Head of caudate nucleus (tissue), 42 donors: Measurements from ENCODE around the gene UPK3A.

Experiments
- DNase-seq, 42 donors: peaks; one replicate each; pipeline versions ENCODE4 v3.0.0 to v3.0.0-alpha.2; 2020 to 2021; ENCODE audit warnings: mixed read lengths in 7 of 42
- intact Hi-C: fragments of 100-400 bp; cut with DNase I; formaldehyde crosslinking; loops from one replicate; pipeline ENCODE4 v1.15.0; 2022

The UPK3A gene

DNA sequence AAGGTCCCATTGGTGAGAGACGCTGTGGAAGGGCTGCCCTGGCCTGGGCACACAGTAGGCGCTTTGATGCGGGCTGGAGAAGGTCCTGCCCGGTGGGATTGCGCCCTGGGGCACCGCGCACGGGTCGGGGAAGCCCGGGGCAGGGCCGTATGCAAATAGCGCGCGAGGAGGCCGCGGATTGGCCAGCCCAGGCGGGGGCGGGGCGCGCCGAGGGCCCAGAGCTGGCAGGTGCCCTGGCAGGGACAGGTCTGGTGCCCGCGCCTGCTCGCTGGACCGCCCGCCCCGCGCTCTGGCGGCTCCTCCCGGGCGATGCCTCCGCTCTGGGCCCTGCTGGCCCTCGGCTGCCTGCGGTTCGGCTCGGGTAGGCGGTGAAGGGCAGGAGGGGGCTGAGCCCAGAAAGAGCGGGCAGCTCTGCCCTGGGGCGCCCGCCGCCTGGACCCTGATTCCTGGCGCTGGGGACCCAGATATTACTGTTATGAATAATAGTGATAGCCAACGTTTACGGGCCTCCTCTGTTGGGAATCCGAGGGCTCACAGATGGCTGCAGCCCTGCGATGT is at the start of gene UPK3A:
Gene UPK3A, plus strand, starts transcription at position 245 of the 558 bp plus-strand sequence. Its CDS starts 65 bp downstream, at position 310.
- peak in 34 of 42 donors; percentile 27 to 75 (median 50) for DNase-seq
- intact Hi-C loops = no loop called here

DNA sequence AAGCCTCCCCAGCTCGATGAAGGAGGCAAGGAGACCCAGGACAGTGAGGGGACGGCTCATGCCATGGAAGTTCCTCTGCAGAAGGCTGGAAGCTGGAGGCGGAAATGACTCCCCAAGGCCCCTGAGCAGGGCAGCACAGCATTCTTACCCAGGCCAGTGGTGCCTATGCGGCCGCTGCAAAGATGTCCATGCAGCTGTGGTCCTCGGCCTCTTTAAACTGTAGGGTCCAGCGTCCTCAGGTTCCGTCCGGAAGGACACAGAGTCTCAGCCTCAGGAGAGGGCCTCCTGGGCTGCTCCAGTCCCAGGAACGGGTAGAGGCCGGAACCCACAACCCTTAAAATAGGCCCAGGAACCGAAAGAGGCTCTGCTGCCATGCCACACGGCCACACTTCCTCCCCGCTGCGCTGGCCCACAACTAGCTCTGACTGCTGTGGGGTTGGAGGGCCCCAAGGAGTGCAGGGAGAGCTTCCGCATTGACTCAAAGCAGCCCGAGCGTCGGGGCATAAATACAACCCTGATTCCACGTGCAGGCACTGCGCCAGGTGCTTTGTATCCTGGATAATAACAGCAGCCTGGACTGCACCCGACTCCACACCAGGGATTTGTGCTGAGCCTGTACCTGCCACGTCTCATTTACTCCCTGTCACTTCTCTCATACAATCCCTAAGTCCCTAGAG is 49.5 kb upstream of the UPK3A start:
- intact Hi-C loops = no loop called here
- DNase-seq = peak in 16 of 42 donors; percentile 24 to 63 (median 55)

DNA sequence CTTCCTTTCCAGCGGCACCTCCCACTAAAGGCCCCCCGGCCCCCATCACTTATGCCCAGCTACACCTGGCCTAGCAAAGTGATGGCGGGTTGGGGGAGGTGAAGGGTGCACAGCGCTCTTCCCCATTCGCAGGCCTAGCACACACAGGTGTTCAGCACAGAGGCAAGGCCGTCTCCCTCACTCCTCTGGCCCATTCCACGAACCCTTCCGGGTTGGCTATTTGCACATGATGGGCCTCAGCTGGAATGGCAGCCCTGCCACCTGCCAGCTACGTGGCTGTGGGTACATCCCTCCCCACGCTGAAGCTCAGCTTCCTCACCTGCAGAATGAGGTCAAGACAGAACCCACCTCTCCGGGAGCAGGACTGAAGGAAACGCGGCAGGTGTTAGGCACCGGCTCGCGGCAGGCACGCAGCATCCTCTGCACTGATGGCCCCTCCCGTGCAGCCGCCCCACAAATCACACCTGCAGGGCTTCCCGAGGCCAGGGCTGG is 48.9 kb upstream of the UPK3A start:
- peak in 1 of 42 donors; percentile 56 for DNase-seq
- intact Hi-C loops = no loop called here

DNA sequence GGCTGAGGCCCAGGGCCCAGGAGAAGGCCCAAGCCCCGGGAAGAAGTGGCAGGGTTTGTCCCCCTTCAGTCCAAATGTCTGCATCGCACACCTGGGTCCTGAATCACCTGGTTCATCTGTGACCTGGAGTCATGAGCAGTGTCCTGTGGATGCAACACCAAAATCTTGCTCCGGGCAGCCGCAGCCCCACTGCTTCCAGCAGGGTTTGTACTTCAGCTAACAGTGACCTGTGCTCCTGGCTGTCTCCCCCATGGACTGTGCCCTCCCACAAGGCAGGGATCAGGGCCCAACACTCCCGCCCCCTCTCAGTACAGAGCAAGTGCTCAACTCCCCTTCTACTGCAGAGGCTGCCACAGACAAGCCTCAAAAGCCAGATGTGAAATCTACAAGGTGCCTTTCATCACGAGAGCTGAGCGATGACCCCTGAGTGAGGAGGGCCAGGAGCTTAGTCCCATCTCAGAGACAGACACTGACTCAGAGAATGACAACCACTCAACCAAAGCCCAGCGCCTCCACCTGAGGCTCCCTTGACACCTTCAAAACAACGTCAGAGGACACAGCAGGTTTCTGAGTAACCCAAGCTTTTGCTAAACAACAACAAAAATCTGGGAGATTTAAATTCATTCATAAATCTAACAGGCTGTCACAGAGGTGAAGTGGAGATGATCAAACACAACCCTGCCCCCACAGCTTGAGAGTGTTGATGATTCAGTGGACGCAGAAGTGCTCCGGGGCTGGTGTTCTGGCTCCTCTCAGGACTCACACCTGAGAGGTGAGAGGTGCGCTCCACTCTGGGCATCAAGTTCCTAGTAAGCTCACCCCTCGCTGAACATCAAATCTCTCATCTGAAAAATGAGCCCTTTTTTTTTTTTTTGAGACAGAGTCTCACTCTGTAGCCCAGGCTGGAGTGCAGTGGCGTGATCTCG is 47.4 kb upstream of the UPK3A start:
- intact Hi-C loops = no loop called here
- peak in 1 of 42 donors; percentile 42 for DNase-seq

DNA sequence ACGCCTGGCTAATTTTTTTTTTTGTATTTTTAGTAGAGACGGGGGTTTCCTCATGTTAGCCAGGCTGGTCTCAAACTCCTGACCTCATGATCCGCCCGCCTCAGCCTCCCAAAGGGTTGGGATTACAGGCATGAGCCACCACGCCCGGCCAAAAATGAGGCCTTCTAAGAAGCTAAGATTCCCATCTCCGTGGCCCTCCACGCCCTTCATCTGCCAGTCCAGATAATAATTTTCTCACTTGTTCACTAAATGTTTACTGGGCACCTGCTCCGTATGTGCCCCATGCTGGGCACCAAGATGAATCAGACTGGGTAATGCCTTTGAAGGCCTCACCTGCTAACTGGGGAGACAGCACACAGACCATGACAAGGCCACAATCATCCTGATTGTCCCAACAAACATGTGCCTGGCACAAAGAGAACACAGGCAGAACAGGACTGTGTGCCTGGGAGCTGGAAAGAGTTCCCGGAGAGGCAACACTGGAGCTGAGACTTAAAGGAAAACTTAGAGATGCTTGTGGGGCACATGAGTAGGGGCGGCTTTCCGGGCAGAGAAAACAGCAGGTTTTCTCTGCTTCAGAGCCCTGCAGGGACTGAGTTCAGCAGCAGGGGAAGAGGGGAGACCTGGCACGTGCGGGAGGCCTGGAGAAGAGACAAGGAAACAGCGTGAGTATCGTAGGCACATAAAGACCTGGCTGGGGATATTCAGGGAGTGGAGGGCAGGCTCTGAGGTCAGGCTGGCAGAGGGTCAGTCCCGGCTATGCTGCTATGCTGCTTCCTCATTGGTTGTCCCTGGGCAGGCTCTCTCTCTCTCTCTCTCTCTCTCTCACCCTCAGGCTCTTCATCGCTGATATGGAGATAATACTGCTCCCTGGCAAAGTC is 46.4 kb upstream of the UPK3A start:
- intact Hi-C loops = no loop called here
- no peak for DNase-seq

DNA sequence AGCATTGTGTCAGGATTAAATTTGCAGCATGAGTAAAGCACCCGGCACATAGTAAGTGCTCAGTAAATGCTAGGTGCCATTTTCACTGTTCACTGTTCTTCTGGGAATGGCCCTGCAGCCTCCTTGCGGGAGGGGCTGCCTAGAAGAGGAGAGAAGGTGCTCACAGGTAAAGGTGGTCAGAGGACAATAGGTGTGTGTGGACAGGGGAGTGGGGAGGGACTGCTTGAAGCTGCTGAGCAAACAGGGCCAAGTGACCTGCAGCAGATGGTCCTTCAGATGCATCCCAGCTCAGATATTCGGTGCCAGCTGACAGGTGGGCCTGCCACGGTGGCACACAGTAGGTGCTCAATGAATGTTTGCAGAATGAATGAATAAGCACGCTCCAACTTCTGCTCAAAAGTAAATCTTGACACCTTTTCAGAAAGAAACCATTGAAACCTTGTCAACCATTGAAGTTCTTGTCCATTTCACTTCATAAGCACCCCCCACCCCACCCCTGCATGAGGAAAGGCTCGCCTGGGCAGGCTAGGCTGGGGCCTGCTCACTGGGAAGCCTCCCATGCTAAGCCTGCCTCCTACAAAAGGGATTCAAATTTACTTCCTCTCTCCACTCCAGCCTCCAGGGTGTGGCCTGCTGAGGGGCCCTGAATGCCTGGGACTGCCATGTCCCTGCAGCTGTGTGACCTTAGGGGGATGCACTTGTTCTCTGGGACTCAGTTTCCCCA is 45.6 kb upstream of the UPK3A start:
- DNase-seq = no peak
- intact Hi-C loops = no loop called here

DNA sequence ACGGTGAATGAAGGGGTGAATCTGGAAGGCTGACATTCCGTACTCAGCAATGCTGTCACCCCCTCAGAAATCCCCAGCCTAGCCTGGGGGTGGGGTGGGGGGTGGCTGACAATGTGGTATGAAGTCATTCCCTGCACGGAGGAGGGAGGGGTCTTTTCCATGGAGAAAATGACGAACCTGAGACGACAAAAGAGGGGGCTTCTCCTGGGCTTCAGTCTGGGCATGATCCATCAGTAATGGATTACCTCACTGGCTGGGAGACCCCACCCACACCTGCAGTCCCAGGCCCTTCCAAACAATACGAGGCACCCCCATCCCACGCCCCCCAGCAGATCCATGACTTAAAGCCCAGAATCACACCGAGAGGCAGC is 45.1 kb upstream of the UPK3A start:
- intact Hi-C loops = loop anchor here (10.0 kb wide), 1 partner anchor 135 kb away; no protein-coding TSS in a partner anchor

DNA sequence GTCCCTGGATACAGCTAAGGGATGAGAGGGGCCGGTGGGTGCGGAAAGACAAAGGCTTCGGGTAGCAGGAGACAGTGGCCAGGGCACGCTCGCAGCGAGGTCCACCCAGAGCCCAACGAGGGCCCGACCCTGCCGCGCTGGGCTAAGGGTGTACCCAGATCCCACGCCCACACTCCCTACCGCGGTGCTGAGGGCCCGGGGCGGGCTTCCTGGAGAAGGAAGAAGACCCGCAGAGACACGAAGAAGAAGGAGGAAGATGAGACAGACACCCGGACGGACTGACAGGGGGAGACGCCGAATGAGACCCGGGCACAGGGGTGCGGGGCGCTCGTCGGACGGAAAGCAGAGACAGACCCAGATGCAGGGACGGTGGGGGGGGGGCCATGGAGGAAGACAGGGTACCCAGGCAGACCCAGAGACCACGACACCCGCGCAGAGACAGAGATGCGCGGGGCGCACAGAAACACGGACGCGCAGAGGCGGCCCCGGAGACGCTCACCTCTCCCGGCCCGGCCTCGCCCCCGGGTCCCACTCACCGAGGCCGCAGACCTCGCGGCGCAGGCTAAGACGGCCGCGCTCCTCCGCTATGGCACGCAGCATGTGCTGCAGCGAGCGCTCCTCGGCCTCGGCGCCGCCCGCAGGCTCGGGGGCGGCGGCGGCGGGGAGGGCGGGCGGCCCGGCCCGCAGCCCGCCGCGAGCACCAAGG is 44.5 kb upstream of the UPK3A start:
- peak in 12 of 42 donors; percentile 22 to 61 (median 40) for DNase-seq
- intact Hi-C loops = loop anchor here (10.0 kb wide), 1 partner anchor 135 kb away; no protein-coding TSS in a partner anchor

More for the DNA sequence above, 45.1 kb upstream of the UPK3A start:
- peak in 1 of 42 donors; percentile 57 for DNase-seq

DNA sequence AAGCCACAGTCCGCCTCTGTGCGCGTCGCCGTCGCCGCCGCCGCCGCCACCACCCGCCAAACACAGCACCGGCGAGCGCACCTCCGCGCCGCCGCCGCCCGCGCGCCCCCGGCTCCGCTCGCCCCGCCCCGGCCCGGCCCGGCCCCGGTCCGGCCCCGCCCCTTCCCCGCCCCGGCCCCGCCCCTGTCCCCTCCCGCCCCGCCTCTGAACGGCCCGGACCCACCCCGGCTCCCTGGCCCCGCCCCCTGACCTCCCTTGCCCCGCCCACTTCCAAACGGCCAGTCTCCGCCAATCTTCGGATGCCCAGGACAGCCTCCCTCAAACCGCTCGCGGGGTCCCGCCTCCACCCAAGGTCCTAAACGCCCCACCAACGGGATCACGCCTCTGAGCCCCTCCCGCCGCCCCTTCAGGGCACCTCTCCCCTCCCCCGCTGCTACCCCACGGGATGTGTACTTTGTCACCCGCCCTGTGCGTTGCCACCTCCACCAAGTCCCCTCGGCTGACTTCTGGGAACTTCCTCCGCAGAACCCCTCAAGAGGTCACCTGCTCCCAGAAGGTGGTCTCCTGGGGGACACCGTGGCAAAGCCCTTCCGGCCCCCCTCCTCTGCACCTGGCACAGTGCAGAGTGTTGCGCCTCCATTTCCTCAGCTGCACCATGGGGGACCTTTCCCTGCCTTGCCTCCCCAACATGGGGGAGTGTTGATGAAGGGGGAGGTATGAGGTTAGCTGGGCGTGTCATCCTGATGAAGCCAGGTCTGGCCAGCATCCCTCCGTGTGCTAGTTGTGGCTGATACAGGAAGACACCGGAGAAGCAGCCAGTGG is 43.7 kb upstream of the UPK3A start, which contains the start of gene KIAA0930:
Gene KIAA0930, minus strand, starts transcription at position 85 of the 822 bp plus-strand sequence. CDS start 191 bp downstream, outside the sequence.
- DNase-seq = peak in 41 of 42 donors; percentile 53 to 89 (median 80)
- intact Hi-C loops = loop anchor here (10.0 kb wide), 1 partner anchor 136 kb away; no protein-coding TSS in a partner anchor

DNA sequence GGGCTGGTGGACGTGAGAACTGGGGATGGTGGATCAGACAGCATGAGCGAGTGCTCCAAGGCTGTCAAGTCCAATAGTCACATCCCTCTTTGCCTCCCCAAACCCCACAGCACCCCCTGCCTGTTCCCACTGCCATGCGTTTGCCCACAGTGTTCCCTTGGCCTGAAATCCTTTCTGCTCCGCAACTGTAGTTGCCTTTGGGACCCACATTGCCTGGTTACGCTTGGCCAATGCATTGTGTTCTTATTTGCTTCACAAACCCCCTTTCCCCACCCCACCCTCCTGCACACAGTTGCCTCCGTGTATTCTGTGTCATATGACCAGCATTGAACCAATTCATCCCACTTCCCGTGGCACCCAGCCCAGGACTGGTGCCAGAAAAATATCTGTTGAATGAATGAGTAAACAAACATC is 42.0 kb upstream of the UPK3A start:
- intact Hi-C loops = loop anchor here (10.0 kb wide), 1 partner anchor 138 kb away; no protein-coding TSS in a partner anchor
- DNase-seq = peak in 37 of 42 donors; percentile 55 to 88 (median 72)

DNA sequence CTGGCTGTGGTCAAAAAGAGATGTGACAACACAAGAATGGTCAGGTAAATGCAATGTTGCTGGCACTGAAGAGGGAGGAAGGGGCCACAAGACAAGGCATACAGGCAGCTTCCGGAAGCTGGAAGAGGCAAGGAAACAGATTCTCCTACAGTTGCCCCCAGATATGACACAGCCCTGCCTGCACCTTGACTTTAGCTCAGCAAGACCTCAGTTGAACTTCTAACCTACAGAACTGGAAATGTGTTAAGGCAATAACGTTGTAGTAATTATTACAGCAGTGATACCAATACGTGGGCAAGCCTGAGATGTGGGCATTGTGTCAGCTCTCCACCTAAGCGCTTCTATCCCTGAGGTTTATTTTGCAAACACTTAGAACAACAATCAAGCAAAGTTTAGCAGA is 39.8 kb upstream of the UPK3A start:
- DNase-seq = no peak
- intact Hi-C loops = loop anchor here (10.0 kb wide), 1 partner anchor 140 kb away; no protein-coding TSS in a partner anchor

DNA sequence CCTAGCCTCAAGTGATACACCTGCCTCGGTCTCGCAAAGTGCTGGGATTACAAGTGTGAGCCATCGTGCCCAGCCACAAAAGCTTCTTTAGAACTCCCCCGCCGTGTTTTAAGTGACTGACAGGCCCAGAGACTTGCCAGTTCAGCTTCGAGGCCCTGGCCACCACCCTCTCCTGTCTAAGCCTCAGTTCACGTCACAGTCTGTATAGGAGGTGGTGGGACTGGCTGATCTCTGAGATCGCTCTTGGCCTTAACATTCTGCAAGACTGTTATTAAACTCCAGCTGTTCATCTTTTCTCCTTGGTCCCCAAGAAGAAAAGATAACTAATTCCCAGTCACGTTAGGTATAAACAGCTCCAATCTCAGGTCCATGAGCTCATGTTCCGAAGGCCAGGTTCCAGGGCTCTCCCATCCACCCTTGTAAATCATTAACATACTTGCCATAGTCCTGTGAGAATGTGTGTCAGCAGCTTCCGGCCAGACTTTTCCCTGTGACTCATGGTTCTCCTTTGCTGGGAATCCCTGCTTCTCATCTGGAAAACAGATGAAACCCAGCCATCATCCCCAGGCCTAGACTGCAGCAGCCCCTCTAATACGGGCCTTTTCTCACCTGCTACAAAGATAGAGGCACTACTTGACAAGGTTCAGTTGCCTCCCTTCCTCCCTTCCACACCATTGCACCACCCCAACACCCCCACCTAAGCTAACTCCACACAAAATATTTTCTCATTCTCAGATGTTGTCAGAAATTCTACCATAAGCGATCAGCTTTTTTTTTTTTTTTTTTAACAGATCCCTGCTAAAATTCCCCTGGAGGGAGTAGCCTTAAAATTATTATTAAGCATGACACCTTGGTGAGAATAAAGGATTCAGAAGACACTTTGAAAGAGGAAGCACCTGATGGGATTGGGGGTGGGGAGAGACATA is 38.4 kb upstream of the UPK3A start:
- DNase-seq = no peak
- intact Hi-C loops = loop anchor here (10.0 kb wide), 1 partner anchor 142 kb away; no protein-coding TSS in a partner anchor

DNA sequence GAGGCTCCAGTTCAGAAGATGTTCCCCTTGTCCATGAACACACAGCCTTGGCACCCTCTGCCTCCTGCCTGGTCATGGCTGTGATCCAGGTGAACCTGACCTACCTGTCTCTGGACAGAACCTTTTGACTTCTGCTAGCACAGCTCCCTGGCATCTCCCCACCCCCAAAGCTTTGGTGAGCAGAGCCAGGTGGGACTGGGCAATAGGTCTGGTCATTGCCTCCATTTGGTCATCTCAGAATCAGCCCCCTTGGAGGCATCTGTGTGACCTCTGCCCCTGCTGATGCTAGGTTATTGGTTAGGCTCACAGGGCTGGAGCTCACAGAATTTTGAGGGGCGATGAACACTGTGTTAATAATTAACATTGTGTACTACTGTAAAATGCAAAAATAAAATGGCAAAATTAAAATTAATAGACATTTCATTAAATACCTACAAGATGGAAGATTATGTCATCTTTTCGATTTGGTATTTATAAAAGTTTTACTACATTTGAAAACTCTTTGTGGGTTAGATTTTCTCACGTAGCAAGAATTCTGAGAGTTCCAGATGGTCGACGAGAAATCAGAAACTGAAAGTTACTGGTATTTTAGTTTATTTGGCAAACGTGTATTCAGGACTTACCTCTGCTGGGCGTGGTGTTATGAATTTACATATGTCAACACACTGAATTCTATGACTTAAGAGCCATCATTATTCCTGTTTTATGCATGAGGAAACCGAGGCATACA is 35.8 kb upstream of the UPK3A start:
- no peak for DNase-seq
- intact Hi-C loops = loop anchor here (10.0 kb wide), 1 partner anchor 144 kb away; no protein-coding TSS in a partner anchor

DNA sequence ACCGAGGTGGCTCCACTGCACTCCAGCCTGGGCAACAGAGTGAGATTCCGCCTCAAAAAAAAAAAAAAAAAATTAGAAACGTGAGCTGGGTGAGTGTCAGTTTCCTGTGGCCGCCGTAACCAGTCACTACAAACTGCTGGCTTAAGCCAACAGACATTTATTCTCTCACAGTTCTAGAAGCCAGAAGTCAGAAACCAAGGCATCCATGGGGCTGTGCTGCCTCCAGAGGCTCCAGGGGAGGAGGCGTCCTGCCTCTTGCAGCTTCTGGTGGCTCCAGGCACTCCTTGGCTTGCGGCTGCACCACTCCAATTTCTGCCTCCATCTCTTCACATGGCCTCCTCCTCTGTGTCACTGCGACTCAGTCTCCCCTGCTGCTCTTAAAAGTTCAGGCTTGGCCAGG is 32.9 kb upstream of the UPK3A start:
- intact Hi-C loops = no loop called here
- no peak for DNase-seq
